Measurements from ENCODE around the gene LRRD1. TPM values are rescaled to one million over a fixed set of nuclear protein-coding genes. Genes with fewer than 3 reads are reported as not detected.

The LRRD1 gene
- polyA plus RNA-seq, 1 of the 3 experiments (the other 2 are of a cell fraction) = not detected

DNA sequence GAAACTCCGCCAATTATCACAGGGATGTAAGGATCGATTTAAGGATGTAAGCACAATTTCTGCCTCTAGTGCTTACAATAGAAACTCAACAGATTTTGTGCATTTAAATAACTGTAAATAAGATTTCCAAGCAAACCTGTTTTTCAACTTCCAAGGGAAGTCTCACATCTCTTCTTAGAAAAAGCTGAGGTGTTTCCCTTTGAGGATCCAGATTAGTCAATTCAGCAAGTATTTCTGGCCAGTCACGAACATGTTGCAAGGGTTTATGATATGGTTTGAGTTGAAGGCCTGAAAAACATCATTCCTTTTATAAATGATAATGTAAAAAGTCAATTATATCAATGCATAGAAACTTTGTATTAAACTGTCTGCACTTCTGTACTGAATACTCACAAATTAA lies 42.8 kb upstream of the LRRD1 start:
- Histone ChIP-seq H4K20me1 (ENCODE audit: insufficient read depth) (no peaks in the 10 kb centered on the region), H3K9me3 (no peaks in the 10 kb centered on the region), H3K4me1 (ENCODE audit: control insufficient read depth in 1 of 2, insufficient read depth in 2 of 2, low read depth in 1 of 2, low read length in 1 of 2) (no peaks in the 10 kb centered on the region), H3K4me2 (no peak overlapping the region), H3K4me3 (ENCODE audit: low read depth in 2 of 2, low read length in 1 of 2) (no peak overlapping the region), H3K9ac (no peak overlapping the region), H3K79me2 (ENCODE audit: insufficient read depth) (no peaks in the 10 kb centered on the region), H3K9me2 (no peaks in the 10 kb centered on the region), H2AFZ (ENCODE audit: low read depth) (no peak overlapping the region), H3K27ac (ENCODE audit: low read depth in 2 of 2, low read length in 1 of 2) (no peak overlapping the region), H3F3A (replicated peaks; ENCODE audit: insufficient read depth) (peaks cover 9% of the 10 kb centered on the region), H3K27me3 (ENCODE audit: insufficient read depth) (no peaks in the 10 kb centered on the region), H3K36me3 (replicated peaks in 1 of 2; ENCODE audit: control insufficient read depth in 1 of 2, insufficient read depth in 2 of 2, low read length in 1 of 2) (peaks cover 71 to 96% of the 10 kb centered on the region in 2 experiments)
- POLR2A ChIA-PET = no interaction called here
- TF ChIP-seq EZH2phosphoT487 (IDR thresholded peaks at IDR 0.05; ENCODE audit: borderline replicate concordance, low read depth) (no peak), ELF1 (IDR thresholded peaks at IDR 0.05) (no peak), NRF1 (IDR thresholded peaks at IDR 0.05; ENCODE audit: low read depth, low read length) (no peak), GATA2 (CRISPR knock-in tag; IDR thresholded peaks at IDR 0.05) (no peak), RAD21 (IDR thresholded peaks at IDR 0.05; ENCODE audit: low read length) (no peak), EP300 (IDR thresholded peaks at IDR 0.05; ENCODE audit: borderline replicate concordance in 1 of 2, low read depth in 1 of 2, low read length in 1 of 2) (no peak), MXI1 (IDR thresholded peaks at IDR 0.05; ENCODE audit: low read depth, low read length) (no peak), TCF12 (IDR thresholded peaks at IDR 0.05) (no peak), SMC3 (IDR thresholded peaks at IDR 0.05; ENCODE audit: low read depth, low read length) (no peak), FOSL2 (IDR thresholded peaks at IDR 0.05; ENCODE audit: borderline replicate concordance, low read depth) (no peak), CHD2 (IDR thresholded peaks at IDR 0.05; ENCODE audit: low read length, partially characterized antibody) (no peak)
- TF ChIP-seq, protein P1, sequence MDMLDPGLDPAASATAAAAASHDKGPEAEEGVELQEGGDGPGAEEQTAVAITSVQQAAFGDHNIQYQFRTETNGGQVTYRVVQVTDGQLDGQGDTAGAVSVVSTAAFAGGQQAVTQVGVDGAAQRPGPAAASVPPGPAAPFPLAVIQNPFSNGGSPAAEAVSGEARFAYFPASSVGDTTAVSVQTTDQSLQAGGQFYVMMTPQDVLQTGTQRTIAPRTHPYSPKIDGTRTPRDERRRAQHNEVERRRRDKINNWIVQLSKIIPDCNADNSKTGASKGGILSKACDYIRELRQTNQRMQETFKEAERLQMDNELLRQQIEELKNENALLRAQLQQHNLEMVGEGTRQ (IDR thresholded peaks at IDR 0.05; ENCODE audit: borderline replicate concordance, low read depth, low read length) = no peak
- TF ChIP-seq, protein P2, sequence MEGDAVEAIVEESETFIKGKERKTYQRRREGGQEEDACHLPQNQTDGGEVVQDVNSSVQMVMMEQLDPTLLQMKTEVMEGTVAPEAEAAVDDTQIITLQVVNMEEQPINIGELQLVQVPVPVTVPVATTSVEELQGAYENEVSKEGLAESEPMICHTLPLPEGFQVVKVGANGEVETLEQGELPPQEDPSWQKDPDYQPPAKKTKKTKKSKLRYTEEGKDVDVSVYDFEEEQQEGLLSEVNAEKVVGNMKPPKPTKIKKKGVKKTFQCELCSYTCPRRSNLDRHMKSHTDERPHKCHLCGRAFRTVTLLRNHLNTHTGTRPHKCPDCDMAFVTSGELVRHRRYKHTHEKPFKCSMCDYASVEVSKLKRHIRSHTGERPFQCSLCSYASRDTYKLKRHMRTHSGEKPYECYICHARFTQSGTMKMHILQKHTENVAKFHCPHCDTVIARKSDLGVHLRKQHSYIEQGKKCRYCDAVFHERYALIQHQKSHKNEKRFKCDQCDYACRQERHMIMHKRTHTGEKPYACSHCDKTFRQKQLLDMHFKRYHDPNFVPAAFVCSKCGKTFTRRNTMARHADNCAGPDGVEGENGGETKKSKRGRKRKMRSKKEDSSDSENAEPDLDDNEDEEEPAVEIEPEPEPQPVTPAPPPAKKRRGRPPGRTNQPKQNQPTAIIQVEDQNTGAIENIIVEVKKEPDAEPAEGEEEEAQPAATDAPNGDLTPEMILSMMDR (IDR thresholded peaks at IDR 0.05) = no peak
- TF ChIP-seq, protein P3, sequence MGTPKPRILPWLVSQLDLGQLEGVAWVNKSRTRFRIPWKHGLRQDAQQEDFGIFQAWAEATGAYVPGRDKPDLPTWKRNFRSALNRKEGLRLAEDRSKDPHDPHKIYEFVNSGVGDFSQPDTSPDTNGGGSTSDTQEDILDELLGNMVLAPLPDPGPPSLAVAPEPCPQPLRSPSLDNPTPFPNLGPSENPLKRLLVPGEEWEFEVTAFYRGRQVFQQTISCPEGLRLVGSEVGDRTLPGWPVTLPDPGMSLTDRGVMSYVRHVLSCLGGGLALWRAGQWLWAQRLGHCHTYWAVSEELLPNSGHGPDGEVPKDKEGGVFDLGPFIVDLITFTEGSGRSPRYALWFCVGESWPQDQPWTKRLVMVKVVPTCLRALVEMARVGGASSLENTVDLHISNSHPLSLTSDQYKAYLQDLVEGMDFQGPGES (IDR thresholded peaks at IDR 0.05; ENCODE audit: low read depth, low read length) = no peak
- TF ChIP-seq, protein P4, sequence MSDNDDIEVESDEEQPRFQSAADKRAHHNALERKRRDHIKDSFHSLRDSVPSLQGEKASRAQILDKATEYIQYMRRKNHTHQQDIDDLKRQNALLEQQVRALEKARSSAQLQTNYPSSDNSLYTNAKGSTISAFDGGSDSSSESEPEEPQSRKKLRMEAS (IDR thresholded peaks at IDR 0.05; ENCODE audit: low read depth) = no peak
- 98% methylated on average over 3 of the region's 3 CpGs for WGBS (ENCODE audit: low lambda C conversion rate)
- no peak for DNase-seq
- CTCF ChIA-PET = interaction anchor here (0.8 to 1.2 kb wide), 2 partner anchors 43 to 47 kb away, joined by 3 to 6 read pairs; partner anchors contain the start of gene LRRD1

Data from SK-N-SH (cell line).